ENCODE results near the gene ATP4A.

ATP4A gene

DNA sequence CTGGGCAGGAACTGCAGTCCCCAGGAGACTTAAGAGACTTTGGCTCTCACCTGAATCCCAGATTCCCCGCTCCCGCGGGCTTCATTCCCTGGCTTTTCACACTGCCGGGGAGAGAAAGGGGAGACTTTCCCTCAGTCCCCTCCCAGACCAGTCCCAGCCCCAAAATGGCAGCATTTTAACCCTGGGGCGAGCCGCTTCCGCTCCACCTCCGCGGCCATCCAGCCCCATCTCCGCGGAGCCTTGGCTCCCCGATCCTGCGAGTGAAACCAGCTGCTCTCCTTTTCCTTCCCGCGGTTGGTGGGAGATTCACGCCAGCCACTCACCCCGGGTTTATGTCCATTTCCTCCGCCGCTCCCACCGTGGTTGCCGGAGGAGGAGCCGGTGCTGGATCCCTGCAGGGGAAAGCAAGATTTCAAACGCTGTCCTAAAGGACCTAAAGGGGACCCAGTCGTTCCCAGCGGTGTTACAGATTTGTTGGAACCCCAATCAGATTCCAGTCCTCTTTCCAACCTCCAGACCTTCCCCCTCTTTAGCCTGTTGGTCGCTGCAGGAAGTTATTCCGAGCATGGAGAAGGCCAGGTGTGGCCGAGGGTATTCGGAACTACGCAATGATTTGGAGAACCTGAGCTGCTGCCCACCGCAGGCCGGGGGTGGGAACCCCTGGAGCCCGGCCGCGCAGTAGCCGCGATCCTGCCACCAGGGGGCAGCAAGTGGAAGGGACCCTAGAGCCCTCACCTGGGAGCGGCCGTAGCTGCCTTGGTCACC, 53.4 kb downstream of the ATP4A start:
- intact Hi-C loops (cut with DNase I) = no loop called here
- peak; percentile 50 to 90 (median 78) for DNase-seq

DNA sequence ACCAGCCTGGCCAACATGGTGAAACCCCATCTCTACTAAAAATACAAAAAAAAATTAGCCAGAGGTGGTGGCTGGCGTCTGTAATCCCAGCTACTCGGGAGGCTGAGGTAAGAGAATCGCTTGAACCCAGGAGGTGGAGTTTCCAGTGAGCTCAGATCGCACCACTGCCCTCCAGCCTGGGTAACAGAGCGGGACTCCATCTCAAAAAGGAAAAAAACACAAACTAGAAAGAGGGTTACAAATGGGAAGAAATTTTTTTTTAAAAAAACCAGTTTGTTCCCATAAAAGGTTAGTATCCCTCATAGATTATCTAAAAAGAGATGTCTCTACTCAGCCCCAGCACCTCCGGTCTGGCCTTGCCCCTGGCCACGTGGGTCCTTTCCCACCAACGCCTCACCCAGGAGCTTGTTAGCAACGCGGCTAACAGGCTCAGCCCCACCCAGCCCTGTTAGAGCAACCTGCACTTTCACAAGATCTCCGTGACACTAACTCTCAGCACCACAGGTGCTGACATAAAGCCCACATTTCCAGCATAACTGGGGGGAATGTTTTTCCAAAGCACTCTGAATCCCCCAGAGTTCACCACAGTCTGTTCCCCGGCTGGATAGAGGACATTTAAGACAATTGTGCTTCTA, 54.3 kb downstream of the ATP4A start:
- intact Hi-C loops (cut with DNase I) = no loop called here
- peak in 39 of 42 donors; percentile 30 to 90 (median 61) for DNase-seq

DNA sequence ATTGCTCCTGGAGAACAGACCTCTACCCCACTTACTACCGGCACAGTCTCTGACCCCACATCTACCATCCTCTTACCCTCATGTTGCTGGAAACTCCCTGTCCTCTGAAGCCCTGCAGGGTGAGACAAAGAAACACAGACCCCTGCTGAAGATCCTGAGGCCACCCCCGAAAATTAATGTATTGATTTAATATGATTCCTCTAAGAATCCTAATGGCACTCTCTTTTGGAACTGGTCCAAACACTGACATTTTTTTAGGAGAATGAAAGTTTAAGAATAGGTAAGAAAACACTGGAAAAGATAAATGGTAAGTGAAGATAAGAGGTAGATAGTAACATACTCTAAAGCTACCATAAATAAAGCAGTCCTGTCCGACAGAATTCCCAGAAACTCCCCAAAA, 55.3 kb downstream of the ATP4A start:
- intact Hi-C loops (cut with DNase I) = no loop called here
- DNase-seq = no peak

DNA sequence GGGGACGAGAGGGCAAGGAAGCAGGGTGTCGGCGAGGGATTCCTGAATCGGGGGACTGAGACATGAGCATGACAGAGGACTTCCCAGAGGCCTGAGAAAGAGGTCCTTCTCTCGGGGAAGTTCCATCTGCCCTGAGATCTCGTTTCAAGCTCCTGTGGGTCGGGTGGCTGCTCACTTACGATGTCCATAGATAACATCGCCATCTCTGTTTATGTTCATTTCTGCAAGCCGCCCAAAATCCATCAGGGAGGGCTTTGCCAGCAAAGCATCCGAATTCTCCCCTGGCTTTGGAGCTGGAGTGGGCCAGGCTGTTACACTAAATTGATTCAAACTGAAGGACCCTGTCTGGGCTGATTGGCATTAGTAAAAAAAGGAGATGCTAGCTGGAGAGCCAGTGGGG, 55.9 kb downstream of the ATP4A start:
- no peak for DNase-seq
- intact Hi-C loops (cut with DNase I) = no loop called here

DNA sequence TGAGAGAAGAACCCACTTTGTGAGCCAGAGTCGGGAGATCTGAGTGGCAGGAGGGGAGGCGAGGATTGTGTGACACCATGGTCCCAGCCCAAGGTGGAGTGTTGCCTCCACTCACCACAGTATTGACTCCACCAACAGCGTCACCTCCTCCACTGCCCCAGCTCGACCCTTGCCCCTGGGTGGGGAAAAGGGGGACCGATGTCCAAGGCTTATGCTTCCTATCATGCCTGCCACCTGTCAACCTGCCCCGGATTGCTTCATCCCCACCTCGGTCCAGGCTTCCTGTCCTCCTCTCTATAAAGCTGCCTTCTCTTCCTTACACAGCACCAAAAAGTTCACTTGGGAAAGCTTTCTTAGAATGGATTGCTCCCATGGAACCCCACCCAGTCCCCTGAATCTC, 57.4 kb downstream of the ATP4A start:
- intact Hi-C loops (cut with DNase I) = no loop called here
- no peak for DNase-seq

DNA sequence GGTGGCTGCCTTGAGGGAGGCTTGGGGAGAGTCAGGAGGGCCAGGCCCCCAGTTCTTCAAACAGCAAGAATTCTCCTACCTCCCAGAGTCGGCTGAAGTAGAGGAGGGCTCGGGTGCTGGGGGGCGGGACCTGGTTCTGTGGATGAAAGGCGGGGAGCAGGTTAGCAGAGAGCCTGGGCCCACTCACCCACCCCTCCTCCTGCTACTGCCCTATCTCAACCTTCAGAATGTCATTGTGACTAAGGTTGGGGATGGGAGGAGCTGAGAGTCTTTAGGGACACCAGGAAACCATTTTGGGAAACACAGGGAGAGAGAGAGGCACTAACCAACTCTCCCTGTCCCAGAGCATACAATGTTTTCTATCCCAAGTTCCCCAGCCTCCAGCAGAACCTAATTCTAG, 60.7 kb downstream of the ATP4A start:
- no peak for DNase-seq
- intact Hi-C loops (cut with DNase I) = no loop called here

DNA sequence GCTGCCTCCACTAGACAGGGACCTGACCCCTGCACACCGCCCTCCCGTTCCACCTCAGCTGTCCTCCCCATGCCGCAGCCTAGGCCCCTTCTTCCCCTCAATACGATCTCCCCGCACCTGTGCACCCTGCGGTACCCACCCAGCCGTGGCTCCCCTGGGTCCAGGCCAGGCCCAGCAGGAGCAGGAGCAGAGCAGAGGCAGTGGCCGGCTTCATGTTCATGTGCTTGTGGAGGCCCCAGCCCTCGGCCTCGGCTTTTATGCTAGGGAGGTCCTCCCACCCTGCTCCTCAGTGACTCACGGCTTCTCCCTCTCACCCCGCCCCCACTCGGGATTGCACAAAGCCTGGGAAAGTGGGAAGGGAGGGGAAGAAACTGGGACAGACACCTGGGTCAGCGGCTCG, 61.8 kb downstream of the ATP4A start:
- DNase-seq = peak; percentile 41 to 94 (median 77)
- intact Hi-C loops (cut with DNase I) = no loop called here

DNA sequence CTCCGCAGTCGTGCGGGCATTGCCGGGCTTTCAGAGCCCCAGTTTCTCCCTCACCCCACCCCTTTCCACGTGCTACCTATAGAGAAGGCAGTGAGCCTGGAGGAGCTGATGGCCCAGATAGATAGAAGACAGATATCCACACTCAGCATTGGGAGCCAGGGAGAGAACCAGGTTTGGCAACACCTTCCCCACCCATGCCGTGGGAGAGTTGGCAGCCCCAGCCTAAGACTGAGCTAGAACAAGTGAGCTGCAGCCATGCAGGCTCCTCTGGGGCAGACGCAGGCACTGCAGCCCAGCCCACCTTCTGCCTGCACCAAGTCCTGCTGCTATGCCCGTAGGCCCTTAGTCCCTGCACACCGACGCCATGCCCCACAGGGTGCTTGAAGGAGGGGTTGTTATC, 62.8 kb downstream of the ATP4A start:
- intact Hi-C loops (cut with DNase I) = no loop called here
- peak in 27 of 42 donors; percentile 7 to 79 (median 44) for DNase-seq

All from head of caudate nucleus (tissue), 42 donors.